ENCODE results near the gene NFATC1.

Gene NFATC1

DNA sequence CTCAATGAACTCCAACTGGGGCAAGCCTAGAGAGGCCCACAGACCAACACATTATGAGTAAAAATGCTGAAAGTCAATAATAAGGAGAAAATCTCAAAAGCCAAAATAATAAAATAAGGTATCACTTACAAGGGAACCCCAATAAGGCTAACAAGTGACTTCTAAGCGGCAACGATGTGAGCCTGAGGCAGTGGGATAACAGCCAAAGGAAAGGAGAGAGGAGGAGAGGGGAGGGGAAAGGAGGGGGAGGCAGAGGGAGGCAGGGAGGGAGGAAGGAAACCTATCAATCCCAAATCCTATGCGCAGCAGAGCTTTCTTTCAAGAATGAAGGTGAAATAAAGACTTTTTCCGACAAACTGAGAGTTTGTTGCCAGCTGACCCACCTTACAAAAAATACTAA is 6.0 kb upstream of the NFATC1 start:
- DNase-seq (ENCODE audit: low read depth, low spot score), result no peak

DNA sequence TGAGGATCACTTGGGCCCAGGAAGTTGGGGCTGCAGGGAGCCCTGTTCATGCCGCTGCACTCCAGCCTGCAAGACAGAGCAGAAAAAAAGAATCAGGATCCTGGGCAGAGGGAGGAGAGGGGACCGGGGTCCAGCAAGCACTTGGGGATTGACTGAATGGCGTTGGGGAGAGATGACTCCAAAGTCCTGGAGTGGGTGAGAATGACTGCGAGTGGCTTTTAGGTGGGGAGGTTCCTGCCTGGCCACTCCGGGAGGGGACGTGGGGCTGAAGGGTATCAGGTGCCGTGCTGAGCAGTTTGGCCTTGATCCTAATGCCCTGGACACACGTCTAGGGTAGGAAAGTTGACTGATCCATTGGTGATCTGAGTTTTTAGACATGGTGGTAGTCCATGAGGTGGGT is 3.5 kb upstream of the NFATC1 start:
- no peak for DNase-seq (ENCODE audit: low read depth, low spot score)

DNA sequence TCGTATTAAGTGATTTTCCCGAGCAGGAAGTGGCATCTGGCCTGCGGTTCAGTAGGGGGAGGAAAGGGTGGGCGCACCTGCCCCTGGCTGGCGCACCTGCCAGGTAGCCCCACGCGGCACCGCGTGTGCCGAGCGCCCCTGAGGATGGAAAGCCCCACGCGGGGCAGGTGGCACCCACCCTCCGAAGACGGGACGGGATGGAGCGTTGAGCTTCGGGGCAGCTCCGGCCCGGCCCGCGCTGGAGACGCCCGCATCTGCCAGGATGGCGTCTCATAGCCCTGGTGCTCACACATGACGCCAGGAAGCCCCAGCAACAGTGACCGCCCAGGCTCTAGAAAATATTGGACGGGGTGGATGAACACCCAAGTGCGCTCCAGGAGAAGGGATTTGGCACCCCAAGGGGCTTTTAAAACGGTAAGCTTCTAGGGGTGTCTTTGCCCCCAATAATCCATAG is 2.5 kb upstream of the NFATC1 start:
- DNase-seq (ENCODE audit: low read depth, low spot score), result no peak

DNA sequence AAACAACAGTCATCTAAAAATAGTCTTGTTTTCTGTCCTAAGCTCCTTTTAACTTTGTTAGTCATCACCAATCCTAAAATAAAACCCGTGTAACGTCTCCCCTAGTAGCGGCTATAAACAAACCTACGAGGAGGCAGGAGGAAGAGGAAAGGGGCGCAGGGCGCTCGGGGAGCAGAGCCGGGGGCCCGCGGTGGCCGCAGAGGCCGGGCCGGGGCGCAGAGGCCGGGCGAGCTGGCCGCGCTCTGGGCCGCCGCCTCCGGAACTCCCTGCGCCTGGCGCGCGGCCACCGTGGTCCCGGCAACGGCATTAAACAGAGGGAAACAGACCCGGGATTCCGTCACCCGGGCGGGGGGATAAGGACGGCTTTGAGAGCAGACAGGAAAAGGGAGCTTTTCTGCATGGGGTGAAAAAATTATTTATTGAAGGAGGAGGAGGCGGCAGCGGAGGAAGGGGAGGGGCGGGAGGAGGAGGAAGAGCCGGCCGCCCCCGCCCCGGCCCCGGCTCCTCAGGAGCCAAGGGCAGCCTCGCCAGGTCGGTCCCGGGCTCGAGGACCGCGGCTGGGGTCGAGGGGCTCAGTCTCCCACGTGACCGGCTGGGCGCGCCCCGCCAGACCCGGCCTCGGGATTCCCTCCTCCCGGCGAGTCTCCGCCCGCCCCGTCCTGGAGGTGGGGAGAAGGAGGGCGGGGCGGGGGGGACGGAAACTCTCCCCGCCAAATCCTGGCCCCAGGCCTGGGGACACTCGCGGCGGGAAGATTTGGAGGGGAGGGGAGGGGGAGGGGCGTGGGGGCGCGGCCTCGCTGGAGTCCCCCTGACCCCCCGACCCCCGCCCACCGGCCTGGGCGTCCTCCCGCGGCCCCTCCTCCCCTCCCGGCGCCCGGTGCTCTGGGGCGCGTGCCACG is 1.8 kb upstream of the NFATC1 start:
- DNase-seq (ENCODE audit: low read depth, low spot score), result no peak

DNA sequence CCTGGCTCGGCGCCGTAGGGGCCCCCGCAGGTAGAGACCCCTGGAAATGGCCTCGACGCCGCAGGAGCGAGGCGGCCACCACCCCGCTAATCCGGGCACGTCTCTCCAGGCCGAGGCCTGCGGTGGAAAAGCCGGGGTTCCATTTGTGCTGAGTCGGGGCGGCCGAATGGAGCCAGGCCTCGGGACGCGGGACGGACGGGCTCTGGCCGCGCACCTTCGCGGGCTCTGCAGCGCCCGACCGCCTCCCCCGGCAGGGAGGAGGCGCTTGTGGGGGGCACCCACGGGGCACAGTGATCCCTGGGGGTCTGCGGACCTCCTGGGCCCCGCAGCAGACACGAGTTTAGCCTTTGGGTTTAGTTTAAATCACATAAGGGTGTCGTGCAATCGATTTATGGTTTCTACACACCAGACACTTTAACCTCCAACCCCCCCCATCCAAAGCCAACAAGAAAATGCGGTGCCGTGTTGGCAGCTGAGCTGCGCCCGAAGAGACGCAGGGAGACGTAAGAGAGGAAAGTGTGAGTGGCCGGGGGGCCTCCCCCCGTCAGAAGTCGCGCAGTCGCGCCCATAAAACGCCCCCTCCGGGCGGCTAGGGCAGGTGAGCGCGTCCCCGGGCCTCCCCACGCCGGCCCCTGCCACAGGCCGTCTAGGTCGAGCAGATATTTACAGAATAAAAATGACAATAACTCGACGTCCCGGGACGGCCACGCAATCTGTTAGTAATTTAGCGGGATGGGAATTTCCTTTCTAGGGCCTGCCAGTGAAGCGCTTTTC is 1.0 kb upstream of the NFATC1 start:
- no peak for DNase-seq (ENCODE audit: low read depth, low spot score)

DNA sequence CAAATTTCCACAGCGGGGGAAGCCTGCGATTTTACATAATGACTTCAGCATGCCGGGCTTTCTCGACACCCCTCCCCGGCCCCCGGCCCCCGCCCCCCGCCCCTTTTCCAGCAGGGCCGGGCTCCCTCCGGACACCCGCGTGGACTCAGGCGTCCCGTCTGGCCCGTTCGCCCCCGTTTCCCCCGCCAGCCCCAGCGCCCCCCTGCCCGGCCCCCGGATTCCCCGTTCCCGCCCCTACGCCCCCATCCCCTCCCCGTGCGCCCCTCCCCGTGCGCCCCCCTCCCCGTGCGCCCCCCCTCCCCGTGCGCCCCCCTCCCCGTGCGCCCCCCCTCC is 456 bp upstream of the NFATC1 start:
- DNase-seq (ENCODE audit: low read depth, low spot score), result no peak

DNA sequence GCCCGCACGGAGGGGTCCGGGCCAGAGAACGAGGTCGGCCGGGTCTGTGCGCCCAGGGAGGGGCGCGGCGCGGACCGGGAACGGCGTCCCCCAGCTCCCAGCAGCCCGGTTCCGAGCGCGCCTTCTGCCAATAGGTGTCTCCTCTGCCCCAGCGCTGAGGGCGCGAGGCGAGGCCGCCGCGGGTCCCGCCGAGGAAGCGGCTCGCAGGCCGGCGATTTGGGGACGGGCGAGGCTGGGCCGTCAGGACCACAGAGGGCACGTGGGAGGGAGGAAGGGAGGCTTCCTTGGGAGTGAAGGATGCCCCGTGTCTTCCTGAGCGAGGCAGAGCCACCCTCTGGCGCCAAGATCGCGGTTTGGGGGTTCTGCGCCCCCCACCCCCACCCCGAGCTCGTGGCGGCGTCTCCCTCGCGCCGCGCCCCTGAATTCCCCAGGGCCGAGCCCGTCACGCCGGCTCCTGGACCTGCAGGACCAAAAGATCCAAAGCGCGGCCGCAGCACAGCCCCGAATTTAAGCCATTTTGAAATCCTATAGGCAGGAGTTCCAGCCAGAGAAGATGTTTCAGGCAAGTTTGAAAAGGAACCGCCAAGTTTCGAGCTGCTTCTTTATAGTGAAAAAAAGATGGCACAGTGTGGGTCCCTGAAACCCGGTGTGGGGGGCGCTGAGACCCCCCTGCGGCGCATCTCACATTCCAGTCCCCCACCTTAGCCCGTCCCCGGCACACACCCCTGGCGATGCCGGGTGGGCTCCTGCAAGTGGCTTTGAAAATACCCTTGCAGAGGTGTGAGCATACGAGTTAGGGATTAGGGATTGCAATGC is 909 bp downstream of the NFATC1 start:
- no peak for DNase-seq (ENCODE audit: low read depth, low spot score)

DNA sequence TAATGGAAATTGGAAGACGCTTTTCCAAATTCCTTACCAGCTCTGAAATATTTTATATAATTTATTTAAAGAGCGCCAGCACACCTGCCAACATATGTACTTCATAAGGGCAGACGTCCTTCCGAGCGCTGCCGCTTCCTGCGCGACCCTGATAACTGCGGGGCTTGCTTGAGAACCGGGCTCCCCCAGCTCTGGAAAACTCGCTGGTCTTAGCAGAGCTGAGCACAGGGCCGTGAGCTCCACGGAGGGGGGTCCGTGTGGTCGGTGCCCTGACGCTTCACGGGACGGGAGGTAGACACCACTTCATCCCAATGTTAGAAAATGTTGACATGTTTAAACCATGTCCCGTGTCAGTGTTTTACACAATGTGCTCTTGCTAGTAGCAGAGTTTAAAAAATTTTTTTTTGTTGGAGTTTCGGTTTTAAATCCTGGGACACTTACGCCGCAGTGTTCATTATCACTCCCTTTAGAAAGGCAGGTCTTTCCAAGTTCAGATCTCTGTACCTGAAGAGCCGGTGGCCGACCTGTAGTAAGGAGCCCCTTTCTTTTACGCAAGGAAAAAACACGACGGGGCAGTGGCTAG is 1.6 kb downstream of the NFATC1 start:
- no peak for DNase-seq (ENCODE audit: low read depth, low spot score)

DNA sequence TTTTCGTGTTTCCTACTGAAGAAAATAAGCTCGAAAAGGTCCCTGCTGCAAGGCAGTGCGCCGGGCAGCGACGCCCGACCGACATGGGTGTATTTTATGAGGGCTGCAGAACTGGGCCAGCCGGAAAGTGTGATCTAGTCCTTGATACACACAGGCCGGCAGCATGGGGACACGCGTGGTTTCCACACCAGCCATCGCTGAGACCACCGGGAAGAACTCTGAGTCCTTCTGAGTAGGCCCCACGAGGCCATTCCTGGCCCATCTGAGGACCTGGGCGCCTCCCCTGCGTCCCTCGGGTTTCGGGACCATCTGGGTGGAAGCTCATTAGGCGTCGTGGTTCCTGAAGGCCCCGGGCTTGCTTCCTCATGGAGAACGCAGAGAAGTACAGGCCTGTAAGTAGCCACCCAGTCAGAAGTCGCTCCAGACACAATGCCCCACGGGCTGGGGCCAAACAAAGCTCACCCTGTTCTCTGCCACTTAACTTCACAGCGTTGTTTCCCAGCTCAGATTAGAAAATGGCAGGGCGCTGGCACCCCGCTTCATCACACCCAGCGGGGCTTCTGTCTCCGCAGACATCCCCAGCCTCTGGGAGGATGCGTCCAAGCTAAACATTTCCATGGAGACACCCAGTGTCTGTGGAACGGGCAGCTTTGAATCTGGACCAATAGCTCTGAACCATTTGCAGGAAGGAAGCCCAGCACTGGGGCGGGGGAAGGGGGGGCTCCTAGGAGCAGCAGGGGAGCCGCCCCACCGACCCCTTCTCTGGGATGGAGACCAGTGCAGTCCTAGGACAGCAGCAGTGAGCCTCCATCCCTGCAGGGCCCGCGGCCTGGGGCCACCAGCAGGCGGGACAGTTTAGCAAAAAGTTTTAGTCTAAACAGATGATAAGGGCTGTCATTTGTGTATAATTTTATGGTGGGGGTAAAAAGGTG is 2.4 kb downstream of the NFATC1 start:
- DNase-seq (ENCODE audit: low read depth, low spot score), result no peak

DNA sequence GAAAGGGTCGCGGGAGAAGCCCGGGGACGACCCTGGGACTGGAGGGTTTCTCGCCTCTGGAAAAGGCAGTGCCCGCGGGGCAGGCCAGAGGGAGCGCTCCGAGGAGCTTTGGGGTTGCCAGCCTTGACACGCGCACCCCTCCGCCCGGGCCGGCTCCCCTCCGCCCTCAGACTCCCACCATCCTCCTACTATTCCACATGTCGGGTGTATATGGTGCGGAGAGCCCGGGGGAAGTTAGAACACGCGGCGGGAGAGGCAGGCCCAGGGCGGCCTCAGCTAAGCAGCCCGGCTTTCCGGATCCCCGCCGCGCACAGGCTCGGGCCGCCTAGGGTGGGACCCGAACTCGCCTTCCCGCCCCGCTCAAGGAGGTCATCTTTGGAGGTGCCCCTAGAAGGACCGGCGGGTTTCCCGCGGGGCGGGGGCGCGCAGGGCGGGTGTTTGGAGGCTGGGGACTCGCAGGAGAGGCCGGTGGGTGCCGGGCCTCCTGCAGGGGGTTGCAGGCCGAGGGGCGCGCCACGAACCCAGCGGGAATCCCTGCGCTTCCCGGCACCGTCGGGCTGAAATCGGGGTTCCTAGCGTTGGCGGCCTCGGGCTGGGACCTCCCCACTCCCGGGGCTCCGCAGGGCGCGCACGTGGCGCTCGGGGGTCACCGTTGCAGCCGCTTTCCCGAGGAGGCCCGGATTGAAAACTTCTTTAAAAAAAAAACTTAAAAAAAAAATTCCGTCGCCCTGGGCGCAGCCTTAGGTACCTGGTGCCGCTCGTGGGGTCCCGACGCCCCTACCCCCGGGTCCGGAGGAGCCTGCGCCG is 3.7 kb downstream of the NFATC1 start:
- no peak for DNase-seq (ENCODE audit: low read depth, low spot score)

DNA sequence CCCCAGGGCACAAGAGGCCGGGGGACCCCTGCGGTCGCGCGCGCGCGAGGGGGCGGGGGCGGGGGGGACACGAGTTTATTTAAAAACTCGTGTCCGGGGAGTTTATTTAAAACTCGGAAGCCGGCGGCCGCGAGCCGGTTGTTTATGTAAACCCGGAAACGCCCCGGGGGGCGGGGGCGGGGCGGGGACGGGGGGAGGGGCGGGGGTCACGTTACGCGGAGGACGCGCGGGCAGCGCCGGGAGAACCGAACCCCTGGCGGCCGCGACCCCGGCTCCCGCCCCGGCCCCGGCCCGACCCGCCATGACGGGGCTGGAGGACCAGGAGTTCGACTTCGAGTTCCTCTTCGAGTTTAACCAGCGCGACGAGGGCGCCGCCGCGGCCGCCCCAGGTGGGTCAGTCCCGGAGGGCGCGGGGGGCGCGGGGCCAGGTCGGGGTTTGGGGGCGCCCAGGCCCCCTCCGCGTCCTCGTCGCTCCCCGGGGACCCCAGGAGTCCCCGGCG is 4.4 kb downstream of the NFATC1 start:
- no peak for DNase-seq (ENCODE audit: low read depth, low spot score)

DNA sequence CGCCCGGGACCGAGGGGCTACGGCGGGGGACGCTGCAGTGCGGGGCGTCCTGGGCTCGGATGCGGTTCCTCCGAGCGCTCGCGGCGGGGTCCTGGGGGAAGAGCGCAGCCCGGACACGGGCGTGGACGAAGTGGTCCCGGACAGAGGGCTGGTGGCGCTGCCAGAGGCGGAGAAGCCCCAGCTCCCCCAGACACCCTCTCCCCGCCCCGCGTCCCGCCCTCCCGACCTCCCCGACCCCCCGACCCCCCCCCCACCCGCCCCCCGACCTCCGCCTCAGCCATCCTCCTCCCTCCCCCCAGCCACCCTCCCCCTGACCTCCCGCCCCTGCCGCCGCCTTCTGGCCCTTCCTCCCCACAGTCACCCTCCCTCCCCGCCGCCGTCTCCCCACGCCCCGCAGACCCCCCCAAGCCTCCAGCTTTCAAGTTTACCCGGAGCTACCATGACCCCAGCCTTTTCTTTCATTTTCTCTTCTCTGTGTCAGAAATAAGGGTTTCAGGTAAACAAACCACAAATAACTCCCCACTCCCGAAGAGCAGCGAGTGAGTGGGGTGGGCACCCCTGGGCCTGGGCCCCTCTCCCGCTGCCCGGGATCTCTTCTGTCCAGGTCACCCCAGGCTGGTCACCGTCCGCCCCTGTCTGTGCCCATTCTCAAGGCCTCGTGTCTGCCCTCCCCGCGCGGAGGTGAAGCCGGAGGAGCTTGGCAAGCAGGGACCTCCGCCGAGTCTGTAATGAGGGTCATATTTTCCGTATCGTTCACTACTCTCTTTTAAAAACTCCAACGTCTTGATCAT is 5.1 kb downstream of the NFATC1 start:
- no peak for DNase-seq (ENCODE audit: low read depth, low spot score)

DNA sequence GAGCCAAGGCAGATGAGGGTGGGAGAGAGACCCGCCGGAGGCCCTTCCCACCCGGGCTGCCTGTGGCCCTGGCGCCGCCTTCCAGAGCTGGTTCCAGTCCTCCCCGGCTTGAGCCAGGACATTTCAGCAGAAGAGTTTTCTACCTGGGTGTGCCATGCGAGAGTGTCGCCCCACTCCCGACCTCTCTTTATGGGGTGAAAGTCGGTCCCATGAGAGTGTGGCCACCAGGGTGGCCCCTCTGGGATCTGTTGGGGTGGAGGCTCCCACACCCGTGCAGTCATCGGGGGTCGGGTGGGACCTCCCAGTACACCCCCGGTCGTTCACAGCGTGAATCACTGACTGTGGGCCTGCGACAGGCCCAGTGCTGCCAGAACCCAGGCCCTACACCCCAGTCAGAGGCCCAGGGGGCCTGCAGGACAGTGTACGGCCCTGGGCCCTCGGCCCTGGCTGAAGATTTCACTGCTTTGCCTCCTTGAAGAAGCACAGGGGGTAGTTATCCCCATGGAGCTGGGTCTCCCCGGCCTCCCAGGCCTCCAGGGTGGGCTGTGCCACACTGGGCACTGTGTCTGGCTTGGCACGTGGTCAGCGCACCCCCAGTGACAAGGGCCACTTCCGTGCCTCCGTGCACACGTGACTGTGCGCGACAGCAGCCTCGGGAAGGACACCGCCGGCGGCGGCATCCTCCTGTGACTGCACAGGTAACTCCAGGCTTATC is 5.9 kb downstream of the NFATC1 start:
- DNase-seq (ENCODE audit: low read depth, low spot score), result no peak

DNA sequence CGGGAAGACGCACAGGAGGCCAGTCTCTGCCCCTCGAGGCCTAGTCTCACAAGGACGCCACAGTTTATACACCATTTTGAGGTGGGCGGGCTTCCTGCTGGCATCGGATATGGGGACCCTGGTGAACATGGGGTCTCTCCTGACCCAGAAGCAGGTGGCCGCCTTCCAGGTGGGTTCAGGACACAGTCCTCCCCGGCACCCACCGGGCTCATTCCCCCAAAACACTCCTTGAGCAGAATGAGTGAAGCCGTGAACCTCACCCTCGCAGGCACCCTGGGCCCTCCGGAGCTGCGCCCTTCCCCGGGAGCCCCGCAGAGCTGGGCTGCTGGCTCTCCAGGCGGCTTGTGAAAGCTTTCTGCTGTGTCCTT is 6.5 kb downstream of the NFATC1 start:
- DNase-seq (ENCODE audit: low read depth, low spot score), result no peak

DNA sequence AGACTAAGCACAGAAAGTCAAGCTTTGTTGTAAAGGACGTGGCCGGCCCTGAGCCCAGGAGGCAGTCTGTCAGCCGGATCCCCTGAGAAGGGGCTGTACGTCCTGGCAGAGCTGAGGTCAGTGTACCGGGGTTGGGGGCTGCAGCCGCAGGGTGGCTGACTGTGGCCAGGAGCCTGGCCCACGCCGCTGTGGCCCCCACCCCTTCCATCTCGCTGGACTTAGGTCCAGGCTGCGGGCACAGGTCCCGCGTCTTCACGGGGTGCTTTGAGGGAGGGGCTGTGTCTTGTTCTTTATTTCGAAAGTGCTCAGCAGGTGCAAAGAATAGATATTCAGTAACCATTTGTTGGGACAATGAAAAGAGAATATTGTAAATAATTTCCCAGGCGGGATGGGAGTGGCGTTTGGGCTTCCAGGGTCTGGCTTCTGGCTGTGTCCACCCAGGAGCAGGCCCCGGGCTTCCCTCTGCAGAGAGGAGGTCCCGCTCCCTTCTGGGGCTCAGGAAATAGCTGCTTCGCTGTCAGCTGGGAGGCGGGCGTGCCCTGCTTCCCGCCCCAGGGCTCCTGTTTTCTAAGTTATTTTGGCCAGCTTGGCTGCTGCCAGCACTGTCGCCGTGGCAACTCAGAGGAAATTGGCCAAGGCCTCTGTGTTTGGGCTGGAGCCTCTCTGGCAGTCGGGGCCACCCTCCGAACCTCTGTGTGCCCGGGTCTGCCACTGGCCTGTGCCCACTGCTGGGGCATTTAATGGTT is 7.4 kb downstream of the NFATC1 start:
- no peak for DNase-seq (ENCODE audit: low read depth, low spot score)

DNA sequence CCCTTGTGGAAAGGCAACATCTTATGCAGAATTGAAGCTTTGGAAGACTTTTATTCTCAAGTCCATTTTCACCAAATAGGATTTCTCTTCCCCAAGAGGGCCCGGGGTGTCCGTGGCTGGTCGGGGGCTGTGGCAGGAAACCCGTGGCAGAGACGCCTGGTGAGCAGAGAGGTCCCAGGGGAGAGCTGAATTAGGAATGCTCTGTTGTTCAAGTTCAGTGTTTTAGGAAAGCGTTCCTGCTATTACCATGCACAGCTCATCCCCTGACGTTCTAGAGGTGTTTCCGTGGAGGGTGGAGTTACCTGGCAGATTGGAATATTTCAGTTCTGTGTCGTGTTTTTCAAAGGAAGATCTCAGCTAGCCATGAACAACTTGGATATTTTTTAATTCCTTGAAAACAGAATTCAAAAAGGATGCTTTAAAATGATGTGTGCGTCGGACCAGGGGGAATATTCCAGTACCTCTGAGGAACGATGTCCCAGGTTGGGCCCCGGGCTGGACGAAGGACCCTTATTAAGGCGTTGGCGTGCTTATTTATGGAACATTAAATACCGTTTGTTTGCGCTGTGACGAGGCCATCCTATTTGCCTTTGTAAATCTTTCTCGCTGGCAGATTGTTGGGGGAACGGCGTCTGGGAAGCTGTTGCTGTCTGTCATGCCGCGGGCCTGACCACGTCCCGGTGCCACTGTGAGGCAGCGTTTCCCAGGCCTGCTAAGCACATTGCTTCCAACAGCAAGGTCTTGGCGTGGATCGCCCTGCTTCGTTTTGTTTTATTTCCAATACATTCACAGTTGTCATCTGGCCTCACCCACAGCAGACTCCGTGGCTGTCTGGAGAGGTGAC is 8.2 kb downstream of the NFATC1 start:
- no peak for DNase-seq (ENCODE audit: low read depth, low spot score)

DNA sequence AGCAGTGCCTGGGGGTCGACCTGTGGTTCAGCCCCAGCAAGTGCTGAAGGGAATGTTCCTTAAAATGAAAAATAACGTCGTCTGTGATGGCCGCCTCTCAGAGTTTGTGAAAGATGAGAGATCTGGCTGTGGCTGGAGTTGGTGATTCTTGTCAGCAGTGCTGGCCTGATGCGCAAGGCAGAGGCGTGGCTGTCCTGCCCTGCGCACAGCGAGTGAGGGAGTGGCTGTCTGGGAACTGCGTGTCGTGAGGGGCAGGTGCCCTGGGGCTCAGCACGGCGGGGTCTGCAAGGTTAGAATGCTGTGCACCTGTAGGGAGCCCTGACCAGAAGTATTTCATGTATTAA is 8.8 kb downstream of the NFATC1 start:
- no peak for DNase-seq (ENCODE audit: low read depth, low spot score)

Measured in smooth muscle cell of the brain vasculature (primary cell).